Osteocyte (in vitro differentiated cells): ENCODE measurements around the gene CXCR1. TPM values are rescaled to one million over a fixed set of nuclear protein-coding genes. Genes with fewer than 3 reads are reported as not detected.

Experiments used
- DNase-seq: peaks from one replicate; pipeline ENCODE4 v3.0.0; 2021; ENCODE audit warnings: mixed read lengths; ENCODE audit not compliant: unreplicated experiment; ENCODE audit errors: extremely low spot score
- H3K27ac Mint-ChIP-seq: one replicate; pipeline ENCODE4 v1.8.0; 2021; ENCODE audit warnings: mild to moderate bottlenecking, mixed read lengths; ENCODE audit not compliant: unreplicated experiment
- H3K27me3 Mint-ChIP-seq: one replicate; pipeline ENCODE4 v1.8.0; 2021; ENCODE audit warnings: mixed read lengths; ENCODE audit not compliant: unreplicated experiment
- H3K36me3 Mint-ChIP-seq: one replicate; pipeline ENCODE4 v1.8.0; 2021; ENCODE audit warnings: mixed read lengths; ENCODE audit not compliant: unreplicated experiment
- H3K4me1 Mint-ChIP-seq: one replicate; pipeline ENCODE4 v1.8.0; 2021; ENCODE audit warnings: mixed read lengths; ENCODE audit not compliant: unreplicated experiment
- H3K4me3 Mint-ChIP-seq: one replicate; pipeline ENCODE4 v1.8.0; 2021; ENCODE audit warnings: mild to moderate bottlenecking, moderate library complexity, mixed read lengths; ENCODE audit not compliant: unreplicated experiment
- H3K9me3 Mint-ChIP-seq: one replicate; pipeline ENCODE4 v1.8.0; 2021; ENCODE audit warnings: mixed read lengths; ENCODE audit not compliant: unreplicated experiment
- total RNA-seq: library from RNA; stranded (reverse); gene quantifications from 2 replicates; pipeline ENCODE4 v1.2.1, GENCODE V29; 2021
- TF ChIP-seq, protein P1 (sequence below): fragments of 200-600 bp; sonication (generic); IDR thresholded peaks from 2 replicates; pipeline ENCODE4 v1.5.0; 2021; ENCODE audit warnings: antibody characterized with exemption, mild to moderate bottlenecking, moderate library complexity

Gene CXCR1
- total RNA-seq, 1 donor from 2014 or later: not detected

DNA sequence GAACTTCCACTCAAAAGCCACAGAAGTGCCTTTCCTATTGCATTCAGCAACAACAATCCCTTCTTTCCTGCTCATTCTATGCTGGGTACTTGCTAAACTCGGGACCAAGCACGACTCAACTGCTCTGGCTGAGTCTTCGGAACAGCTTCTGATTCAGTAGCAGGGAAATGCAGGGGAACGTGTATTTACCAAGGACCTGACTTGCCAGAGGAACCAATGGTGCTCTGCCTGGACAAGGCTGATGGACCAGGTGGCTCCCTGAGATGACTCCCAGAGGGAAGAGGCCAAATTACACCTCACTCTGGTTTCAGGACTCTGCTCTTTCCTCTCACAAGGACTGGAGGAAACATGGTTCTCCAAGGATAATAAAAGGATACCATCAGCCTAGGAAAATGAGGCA lies 28.7 kb downstream of the CXCR1 start:
- Mint-ChIP-seq H3K4me3 (no peak overlapping the region), H3K27ac (no peak overlapping the region), H3K9me3 (no peaks in the 10 kb centered on the region), H3K27me3 (peaks cover 79% of the 10 kb centered on the region), H3K4me1 (no peaks in the 10 kb centered on the region), H3K36me3 (no peaks in the 10 kb centered on the region)
- no peak for DNase-seq
- TF ChIP-seq, protein P1, sequence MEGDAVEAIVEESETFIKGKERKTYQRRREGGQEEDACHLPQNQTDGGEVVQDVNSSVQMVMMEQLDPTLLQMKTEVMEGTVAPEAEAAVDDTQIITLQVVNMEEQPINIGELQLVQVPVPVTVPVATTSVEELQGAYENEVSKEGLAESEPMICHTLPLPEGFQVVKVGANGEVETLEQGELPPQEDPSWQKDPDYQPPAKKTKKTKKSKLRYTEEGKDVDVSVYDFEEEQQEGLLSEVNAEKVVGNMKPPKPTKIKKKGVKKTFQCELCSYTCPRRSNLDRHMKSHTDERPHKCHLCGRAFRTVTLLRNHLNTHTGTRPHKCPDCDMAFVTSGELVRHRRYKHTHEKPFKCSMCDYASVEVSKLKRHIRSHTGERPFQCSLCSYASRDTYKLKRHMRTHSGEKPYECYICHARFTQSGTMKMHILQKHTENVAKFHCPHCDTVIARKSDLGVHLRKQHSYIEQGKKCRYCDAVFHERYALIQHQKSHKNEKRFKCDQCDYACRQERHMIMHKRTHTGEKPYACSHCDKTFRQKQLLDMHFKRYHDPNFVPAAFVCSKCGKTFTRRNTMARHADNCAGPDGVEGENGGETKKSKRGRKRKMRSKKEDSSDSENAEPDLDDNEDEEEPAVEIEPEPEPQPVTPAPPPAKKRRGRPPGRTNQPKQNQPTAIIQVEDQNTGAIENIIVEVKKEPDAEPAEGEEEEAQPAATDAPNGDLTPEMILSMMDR: no peak

DNA sequence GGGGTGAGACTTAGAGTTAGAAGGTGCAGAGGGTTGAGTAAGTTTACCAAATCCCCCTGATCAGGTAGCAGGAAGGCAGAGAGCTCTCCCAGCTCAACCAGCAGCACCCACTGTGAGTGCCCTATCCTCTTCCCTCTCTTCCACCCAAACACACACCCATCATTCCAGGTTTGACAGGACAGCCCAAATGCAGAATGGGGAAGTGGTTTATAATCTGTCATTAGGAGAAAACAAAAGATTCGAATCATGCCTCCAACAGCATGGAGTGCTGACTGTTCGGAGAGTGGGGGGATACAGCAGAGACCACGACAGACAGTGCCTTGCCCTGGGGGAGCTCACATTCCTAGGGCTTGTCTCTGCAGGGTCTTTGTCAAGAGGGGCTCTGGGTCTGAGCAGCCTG lies 29.2 kb downstream of the CXCR1 start:
- Mint-ChIP-seq H3K27me3 (peaks cover 79% of the 10 kb centered on the region), H3K9me3 (no peaks in the 10 kb centered on the region), H3K27ac (no peak overlapping the region), H3K36me3 (no peaks in the 10 kb centered on the region), H3K4me3 (no peak overlapping the region), H3K4me1 (no peaks in the 10 kb centered on the region)
- no peak for DNase-seq
- TF ChIP-seq, protein P1: no peak

DNA sequence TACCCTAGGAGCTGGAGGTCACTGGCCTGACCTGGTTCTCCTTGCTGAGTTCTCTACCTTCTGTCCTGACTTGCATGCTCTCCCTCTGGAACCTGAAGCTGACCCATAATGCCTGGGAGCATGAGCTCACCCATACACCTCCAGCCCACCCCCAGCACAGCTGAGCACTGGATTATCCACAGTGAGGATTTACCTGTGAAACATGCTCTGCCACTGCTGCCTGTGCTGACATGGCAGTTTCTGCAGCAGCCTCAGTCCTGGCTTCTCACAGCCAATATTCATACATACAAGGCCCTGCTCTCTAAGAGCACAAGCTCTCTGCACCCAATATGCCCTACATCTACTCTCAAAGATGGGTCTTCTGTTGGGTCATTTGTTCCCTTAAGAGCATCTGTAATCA lies 35.9 kb downstream of the CXCR1 start:
- H3K4me3 Mint-ChIP-seq: no peak overlapping the region
- no peaks in the 10 kb centered on the region for H3K4me1 Mint-ChIP-seq
- DNase-seq: no peak
- no peaks in the 10 kb centered on the region for H3K9me3 Mint-ChIP-seq
- TF ChIP-seq, protein P1: no peak
- no peak overlapping the region for H3K27ac Mint-ChIP-seq
- peaks cover 56% of the 10 kb centered on the region for H3K27me3 Mint-ChIP-seq
- H3K36me3 Mint-ChIP-seq: no peaks in the 10 kb centered on the region

DNA sequence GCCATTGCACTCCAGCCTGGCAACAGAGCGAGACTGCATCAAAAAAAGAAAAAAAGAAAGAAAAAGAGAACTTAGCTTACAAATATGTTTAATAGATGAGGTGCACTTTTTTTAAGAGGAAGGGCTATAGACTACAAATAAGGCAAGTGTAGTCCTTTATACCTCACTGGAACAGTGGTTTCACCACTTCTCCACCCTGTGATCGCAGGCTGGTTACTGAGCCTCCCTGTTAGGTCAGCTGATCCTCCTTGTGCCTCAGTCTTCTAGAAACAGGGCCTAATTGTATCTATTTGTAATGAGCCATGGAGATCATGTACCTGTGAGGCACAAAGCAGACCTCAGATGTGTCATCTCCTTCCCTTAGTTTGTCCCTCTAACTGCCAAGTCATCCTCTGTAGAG lies 36.4 kb downstream of the CXCR1 start:
- TF ChIP-seq, protein P1: no peak
- Mint-ChIP-seq H3K27me3 (peaks cover 56% of the 10 kb centered on the region), H3K4me3 (no peak overlapping the region)

DNA sequence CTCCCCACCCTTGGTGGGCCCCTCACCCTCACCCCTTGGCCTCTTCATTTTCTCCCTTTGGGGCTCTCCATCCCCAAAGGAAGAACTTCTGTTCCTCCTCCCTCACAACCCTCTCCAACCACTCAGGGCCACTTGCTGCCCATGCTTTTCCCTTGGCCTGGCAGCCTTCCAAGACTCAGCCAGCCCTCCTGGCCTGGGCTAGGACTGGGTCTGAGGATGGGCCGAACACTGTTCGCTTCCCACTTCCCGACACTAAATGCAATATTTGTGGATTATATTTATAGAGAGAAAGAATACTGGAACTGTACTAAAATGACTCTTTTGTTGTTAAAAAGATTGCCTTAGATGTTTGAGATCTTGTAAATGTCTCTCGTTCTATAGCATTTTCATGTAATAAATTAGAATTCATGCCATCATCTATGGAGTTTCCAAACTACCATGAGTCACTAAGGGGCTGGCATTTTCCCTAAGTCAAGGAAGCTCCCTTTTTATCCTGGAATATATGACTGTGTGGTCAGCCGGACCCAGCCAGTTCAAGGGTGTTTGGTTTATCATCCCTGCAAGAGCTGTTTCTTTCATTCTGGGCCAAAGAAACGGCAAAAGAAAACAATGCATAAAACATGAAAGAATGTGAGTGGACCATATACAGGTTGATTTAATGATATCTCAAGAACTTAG lies 37.2 kb downstream of the CXCR1 start:
- Mint-ChIP-seq H3K27me3 (peaks cover 59% of the 10 kb centered on the region), H3K27ac (no peak overlapping the region), H3K9me3 (no peaks in the 10 kb centered on the region), H3K4me3 (no peak overlapping the region), H3K4me1 (no peaks in the 10 kb centered on the region), H3K36me3 (no peaks in the 10 kb centered on the region)
- DNase-seq: no peak
- TF ChIP-seq, protein P1: no peak

More for the DNA sequence above, 36.4 kb downstream of the CXCR1 start:
- H3K36me3 Mint-ChIP-seq: no peaks in the 10 kb centered on the region
- H3K4me1 Mint-ChIP-seq: no peaks in the 10 kb centered on the region
- H3K27ac Mint-ChIP-seq: no peak overlapping the region
- H3K9me3 Mint-ChIP-seq: no peaks in the 10 kb centered on the region
- no peak for DNase-seq
